HG02798 (cell line): ENCODE results near the gene FAM221B.

Source experiments
- ATAC-seq: cut with Tn5 transposase; IDR thresholded peaks from one replicate; pipeline ENCODE4 v1.9.1; 2021; ENCODE audit warnings: mild to moderate bottlenecking; ENCODE audit not compliant: unreplicated experiment, poor library complexity

Gene FAM221B

DNA sequence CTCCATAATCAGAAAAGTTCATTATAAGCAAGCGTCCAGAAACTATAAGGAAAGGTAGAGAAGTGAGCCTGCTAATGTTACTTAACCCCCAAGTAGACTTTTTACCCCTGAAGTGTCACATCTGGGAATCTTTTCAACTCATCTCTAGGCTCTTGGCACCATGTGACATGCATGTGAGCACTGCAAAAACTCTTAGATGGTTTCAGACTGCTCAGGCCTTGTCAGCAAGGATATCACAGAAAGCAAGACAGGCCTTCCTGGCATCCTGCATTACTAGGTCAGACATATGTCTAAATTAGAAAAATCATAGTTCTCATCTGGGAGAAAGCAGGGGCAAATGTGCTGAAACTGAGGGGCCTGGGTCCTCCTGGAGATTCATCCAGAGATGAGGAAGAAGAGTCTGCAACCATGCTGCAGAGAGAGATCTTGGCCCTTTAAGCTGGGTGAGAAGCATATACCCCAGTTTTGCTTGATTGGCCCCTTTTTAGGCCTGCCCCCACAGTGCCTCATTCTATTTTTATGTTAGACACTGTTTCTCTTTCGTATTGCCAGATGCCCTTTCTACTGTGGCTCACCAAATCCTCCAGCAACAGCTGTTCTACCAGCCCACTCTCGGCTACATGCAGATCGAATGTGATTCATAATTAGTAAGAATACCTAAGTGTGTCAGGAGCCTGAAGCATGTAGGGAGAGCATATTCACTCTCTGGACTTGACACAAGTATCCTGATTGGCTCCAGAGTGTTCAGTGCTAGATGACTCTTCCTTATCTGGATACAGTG lies 19.4 kb upstream of the FAM221B start:
- peak; percentile 91 for ATAC-seq

DNA sequence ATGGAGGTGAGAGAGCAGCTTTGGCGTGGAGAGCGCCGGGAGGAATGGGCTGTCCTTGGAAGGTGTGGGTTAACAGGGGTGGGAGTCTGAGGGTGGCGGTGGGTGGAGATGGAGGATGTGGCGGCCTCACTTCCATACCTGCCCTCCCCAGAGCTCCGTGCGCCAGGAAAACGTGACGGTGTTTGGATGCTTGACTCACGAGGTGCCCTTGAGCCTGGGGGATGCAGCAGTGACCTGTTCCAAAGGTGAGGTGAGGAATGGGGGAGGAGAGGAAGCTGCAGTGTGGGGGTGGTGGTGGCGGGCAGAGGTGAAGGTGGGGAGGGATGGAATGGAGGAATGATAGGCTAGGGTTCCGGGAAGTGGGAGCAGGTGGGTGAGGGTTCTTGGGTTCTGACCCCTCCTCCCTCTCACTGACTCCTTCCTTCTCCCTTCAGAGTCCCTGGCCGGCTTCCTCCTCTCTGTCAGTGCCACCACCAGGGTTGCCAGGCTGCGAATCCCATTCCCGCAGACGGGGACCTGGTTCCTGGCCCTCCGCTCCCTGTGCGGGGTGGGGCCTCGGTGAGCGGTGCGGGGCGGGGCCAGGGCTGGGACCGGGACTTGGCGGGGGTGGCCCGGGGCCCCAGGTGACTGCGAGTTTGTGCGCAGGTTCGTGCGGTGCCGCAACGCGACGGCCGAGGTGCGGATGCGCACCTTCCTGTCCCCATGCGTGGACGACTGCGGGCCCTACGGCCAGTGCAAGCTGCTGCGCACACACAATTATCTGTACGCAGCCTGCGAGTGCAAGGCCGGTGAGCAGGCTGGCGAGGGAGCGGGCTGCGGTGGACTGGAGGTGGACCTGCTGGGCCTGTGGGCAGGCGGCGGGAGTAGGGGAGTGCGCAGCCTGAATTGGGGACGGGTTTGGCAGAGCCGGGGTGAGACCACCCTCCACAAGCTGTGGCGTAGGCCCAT lies 17.6 kb upstream of the FAM221B start:
- no peak for ATAC-seq

DNA sequence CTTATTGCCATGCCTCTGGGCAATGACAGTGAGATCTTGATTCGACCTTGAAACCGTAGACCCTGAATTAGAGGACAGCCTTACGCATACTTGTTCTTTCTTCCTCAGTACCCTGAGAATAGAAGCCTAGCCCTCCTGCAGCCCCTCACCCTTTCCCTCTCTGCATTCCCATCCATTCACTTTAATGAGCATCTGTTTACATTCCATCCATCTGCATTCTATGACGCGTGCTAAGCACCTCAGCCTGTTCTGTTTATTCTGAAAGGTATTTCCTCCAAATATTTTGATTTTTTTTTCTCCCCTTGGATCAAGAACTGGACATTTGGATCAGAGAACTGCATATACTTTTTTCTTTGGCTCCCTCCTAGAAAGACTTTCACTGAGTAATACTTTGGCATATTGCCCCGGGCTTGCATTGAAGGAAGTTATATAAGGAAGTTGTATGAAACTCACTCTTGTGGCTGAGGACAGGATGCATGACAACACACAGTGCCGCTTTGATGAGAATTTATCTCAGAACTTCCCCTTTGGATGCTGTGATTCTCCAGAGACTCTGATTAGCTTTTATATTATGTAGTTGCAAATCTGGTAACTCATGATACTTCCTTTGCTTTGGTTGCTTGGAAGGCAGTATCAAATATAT lies 16.2 kb upstream of the FAM221B start:
- no peak for ATAC-seq

DNA sequence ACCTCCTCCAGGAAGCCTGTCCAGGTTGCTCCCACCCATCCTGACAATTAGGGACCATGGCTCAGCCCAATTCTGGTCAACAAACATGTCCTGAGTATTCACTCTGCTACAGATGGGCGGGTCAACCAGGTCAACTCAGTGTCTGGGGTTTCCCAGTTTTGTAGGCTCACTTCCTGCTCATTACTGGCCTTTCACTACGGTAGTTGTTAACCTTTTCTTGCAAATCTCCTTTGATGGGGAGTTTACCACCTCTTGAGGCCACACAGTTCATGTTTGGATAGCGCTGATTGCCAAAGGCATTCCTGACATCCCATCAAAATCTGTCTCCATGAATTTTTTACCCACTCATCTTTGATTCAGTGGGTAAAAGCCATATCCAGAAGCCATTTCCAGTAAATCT lies 14.3 kb upstream of the FAM221B start:
- peak; percentile 86 for ATAC-seq

DNA sequence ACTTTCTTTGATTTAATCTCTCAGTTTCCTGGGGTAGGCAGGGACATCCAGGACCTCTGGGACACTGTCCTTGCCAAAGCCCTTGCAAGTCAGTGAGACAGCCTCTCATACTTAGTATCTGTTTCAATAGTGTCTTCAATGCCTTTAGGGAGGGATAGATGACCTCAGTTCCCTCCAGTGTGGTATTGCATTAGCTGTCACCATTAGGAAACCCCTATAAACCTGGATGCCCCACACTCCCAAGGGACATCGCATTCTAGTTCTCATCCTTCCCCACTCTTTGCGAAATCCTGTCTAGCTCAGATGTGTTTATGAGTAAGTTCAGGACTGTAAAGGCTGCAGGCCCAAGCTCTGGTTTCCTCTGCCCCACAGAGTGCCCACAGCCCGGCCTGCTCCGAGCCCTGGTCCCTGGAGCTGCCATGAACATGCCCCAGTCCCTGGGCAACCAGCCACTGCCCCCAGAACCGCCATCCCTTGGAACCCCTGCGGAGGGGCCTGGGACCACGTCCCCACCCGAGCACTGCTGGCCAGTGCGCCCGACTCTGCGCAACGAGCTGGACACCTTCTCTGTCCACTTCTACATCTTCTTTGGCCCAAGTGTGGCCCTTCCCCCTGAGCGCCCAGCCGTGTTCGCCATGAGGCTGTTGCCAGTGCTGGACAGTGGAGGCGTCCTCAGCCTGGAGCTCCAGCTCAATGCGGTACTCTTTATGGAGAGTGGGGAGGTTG lies 13.7 kb upstream of the FAM221B start:
- no peak for ATAC-seq

DNA sequence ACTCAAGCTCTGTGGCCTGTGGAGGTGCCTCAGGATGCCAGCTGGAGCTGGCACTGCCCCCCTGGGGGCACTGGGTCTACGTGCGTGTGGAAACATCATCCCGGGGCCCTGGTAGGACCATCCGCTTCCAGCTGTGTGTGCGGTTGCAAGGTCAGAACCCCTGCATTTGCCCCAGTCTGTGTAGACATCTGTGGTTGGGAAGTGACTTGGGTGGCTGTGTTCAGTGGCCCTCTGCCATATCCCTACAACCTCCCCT lies 13.0 kb upstream of the FAM221B start:
- no peak for ATAC-seq

DNA sequence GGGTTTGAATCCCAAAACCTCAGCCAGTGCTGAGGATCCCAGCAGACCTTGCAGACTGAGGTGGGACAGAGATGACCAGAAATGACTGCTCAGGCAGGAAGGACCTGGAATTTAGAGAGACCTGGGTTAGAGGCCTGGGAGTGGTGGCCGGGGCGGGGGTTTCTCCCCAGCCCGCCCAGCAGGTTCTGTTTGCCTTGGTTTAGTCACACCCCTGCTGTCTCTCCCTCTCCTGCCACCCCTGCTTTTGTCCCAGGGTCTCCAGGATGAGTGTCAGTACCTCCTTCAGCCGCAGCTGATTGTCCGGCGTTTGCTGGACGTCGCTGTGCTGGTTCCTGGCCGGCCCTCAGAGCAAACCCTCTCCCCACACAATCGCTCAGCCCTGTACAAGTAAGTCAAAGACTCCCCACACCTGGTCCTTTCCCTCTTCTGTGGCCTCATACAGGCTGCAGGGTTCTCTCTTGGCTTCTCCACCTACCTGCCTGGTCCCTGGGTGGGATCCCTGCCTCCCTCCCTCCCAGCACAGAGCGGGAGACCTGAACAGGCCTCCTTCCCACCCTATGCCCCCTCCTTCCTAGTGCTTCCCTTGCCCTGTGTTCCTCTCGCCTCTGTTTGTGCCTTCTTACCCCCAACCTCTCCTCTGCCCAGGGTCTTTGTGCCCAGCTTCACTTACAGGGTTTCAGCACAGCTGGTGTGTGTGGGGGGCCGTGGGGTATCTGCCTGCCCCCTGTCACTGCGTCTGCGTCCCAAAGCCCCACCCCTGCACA lies 12.5 kb upstream of the FAM221B start:
- no peak for ATAC-seq

DNA sequence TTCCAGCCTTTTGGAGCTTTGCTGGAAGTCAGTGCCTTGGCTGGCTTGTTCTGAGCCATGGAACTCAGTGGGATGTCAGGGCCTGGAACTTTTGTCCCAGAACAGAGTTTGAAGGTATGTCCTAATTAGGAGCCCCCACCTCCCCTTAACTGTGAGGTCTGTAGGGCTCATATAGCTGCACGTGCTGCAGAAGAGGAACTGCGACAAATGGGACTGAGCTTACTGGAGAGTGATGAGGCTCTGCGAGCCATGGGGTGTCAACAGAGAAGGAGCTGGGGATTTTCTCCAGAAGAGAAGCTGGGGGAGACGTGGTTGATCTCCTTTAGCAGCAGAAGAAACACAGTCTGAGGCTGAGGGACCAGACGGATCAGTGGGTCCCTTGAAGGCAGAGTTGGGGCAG lies 11.4 kb upstream of the FAM221B start:
- no peak for ATAC-seq

DNA sequence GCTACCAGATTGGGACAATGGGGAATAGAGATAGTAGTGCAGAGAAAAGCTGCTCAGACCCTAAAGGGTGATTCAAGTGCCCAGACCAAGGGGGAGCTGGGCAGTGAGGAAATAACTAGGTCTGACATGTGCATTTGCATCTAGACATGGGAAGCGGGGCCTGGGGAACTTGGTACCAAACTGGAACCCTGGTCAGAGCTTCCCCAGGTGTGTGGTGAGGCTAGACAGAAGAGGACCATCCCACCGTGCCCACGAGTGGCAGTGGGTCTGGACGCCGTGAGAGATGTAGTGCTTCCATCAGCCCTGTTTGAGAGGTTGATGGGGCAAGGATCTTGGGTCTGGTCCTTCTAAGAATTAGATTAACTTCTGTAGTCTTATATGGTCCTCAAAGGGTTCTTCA lies 8.1 kb upstream of the FAM221B start:
- ATAC-seq, result no peak

DNA sequence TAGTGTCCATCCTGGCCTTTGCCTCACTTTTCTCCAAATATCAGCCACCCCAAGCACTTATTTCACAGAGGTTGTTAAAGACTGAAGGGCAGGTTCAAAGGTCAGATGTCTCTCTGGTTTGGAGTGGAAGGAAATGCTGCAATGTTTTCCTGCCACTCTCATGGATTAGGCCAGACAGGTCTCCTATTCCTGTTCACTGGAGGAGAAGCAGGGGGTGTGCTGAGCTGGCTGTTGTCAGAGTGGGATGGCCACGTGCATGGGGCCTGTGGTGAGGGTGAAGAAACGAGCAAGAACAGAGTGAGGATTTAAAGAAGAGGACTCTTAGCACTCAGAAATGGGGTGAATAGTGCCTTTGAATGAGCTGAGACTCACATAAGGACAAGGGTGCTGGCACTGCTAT lies 7.2 kb upstream of the FAM221B start:
- ATAC-seq, result no peak

DNA sequence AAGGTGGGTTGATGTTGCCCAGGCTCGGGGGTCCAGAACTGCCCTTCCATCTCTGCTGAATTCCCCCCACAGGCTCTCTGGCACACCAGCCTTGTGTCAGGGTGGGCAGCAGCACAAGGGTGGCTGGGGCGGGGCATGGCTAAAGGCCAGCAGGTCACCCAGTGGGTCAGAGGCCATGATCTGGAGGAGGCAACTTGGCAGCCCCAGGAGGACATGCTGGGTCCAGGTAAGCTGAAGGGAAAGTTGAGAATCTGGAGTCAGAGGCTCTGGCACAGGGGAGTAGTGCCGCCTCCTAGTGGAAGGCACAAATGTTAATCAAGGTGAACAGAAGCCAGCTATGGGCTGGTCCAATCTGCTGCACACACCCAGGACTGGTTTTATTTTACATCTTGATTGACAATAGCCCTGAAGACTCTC lies 6.7 kb upstream of the FAM221B start:
- ATAC-seq, result no peak

DNA sequence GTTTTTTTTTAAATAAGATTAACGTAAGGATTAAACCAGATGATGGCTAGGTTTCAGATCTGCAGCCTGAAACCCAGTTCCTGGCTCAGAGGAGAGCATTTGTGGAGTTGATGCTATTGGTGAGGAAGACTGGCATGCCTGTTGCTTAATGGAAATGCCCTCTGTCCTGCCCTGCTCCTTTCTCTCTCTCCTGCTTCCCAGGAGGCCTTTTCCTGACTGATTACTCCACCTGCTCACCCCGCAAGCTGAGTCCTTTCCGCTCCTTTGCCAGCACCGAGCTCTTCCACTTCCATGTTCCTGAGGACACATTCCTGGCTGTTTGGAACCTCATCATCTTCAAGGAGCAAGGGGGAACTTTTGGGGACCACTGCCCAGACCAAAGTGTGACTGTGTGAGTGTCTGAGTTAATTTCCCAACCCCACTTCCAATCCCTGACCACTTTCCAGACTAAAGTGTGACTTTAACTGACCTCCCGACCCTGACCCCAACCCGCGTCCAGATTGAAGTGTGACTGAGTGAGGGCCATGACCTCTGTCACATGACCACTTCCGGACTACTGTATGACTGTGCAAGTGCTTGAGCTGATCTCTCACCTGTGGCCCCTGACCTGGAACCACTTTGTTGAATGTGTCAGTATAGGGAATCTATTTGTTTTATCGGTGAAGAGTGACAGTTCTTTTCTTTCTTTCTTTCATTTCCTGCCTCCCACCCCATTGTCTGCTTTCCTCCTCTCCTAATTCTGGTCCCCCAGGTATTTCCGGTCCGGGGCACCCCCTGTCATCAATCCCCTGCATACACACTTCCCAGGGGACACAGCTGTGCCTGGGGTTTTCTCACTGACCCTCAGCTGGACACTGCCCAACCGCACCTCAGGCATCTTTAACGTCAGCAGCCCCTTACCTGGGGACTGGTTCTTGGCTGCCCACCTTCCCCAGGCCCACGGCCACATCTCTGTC lies 6.0 kb upstream of the FAM221B start:
- ATAC-seq, result no peak

DNA sequence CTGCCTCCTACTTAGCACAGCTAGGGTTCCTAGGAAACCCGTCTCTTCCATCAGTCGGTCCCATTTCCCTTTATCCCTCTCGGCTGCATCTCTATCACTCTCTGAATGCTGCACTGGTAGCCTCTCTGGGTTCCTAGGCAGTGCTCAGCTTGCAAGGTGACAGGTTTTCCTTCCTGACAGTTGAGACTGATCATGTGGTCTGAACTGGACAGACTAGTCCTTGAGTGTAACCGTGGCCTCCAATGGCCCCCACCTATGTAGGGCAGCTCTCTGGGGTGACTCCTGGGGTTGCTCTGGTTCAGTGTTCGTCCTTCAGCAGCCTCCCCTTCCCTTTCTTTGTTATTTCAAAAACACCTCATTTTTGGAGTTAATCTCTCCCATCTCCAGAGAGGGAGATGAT lies 4.3 kb upstream of the FAM221B start:
- no peak for ATAC-seq

DNA sequence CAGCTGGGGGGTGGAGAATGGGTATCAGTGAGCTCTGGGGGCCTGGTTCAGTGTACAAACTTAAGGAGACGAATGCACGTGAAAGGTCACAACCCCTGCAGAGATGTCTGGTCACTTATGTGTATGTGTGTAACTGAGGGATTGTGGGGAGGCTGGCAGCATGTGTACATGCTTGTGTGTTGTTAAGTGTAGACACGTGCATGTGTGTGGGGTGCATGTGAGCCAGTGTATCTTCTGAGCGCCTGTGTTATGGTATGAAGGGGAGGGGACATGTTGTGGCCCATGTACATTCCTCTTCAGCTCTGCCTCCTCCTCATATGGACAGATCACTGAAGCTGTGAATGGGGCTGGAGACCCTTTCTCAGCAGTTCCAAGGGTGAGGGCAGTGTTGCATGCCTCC lies 2.5 kb upstream of the FAM221B start:
- no peak for ATAC-seq

DNA sequence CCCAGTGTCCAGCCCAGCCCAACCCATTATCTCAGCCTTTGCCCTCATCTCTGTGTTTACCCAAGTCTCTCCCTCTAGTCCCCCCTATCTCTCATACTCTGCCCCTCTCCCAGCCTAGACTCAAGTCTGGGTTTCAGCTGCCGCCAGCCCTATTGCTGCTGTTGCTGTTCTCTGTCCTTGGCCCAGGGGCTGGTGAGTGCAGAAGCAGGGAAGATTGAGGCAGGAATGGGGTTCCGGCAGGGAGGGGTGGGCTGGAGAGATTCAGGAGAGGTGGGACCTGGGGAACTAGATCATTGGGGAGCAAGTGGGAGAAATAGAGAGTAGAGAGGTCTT lies 1.2 kb upstream of the FAM221B start:
- no peak for ATAC-seq

DNA sequence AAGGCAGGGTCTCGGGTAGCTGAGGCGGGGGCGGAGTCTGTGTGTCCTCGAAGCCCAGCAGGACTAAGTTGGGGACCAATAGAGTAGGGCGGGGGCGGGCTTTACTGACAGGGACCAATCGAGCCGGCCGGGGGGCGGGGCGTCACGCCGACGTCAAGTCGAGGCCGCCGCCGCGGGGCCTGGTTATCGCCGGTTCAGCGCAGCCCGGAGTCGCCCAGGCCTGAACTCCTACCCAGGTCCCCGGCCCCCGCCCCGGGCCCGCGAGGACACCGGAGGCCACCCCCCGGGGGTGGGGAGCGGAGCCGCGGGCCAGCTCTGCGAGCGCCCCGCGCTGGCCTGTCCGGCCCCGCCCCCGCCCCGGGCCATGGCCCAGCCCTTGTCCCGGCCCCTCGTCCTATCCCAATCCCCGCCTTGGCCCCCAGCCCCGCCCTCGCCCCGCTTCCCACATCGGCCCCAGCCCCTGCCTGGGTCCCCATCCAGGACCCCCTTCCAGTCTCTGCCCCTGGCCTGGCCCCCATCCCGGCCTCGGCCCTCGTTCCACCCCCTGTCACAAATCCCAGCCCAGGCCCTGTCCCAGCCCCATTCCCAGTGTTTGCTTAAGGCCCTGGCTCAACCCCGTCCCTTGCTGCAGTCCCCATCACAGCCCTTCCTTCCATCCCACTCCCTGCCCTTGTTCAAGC lies 692 bp upstream of the FAM221B start, which contains the start of gene TMEM8B:
Gene TMEM8B, plus strand, starts transcription at position 145 of the 680 bp plus-strand sequence. Its CDS starts 220 bp downstream, at position 365.
- peak; percentile 80 for ATAC-seq

DNA sequence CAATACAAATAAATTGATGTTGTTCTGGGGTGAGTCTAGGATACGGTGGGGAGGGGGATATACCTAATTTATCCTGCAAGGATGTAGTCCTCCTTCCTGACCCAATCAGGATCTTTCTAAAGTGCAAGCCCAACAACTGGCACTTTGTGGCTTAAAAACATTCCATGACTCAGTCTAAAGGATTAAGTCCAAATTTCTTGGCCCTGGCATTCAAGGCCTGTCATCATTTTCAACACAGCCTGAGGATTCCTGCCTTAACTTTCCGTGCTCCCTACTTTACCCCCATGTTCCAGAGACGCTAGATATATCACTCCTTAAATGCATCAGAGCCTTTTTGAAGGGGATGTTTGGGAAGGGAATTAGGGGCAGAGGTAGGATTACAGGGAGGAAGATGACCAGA lies 1.0 kb downstream of the FAM221B start:
- ATAC-seq, result no peak

DNA sequence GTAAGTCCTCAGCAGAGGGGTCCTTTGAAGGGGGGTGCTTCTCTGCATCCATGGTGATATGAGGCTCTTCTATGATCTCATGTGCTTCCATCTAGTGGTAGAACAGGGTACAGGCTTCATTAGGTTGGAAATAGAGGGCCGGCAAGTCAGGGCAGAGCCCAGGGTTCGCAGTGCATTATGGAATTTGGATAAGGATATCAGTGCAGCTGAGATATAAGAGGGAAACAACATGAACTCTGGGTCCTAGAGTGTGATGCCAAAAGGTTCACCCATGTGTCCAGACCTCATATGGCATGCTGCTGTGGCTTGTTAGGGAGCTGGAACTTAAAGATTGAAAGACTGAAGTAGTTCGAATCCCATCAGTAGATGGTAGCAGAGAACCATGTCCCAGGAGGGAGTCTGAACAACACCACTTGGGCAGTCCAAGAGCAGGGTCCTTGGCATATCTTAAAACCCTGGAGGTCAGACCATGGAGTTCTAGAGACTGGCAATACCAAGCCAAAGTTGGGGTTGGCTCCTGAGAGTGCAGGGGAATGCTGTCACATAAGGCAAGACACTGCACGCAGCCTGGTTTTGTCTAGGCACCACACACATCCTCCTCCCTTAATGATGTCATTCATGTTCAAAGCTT lies 2.3 kb downstream of the FAM221B start:
- peak; percentile 46 for ATAC-seq
